ENCODE data around the gene CEMP1.

Gene CEMP1

GRCh38 chr16:2481676-2482075, 49.5 kb downstream of the CEMP1 start:
- H3K9me3 ChIP-seq (ENCODE audit: control insufficient read depth, insufficient read depth, low read length) = no peaks in the 10 kb centered on the region
- peaks cover 16% of the 10 kb centered on the region; the same call in 1 of the 2 replicates for H4K20me1 ChIP-seq (ENCODE audit: control insufficient read depth, insufficient read depth, low read depth, low read length)
- no peaks in the 10 kb centered on the region for H3K27me3 ChIP-seq (ENCODE audit: control insufficient read depth, low read length)
- no peaks in the 10 kb centered on the region for H3F3A ChIP-seq (ENCODE audit: control insufficient read depth, insufficient read depth)
- peaks cover 13% of the 10 kb centered on the region; the same call in 1 of the 2 replicates for H3K36me3 ChIP-seq (ENCODE audit: control insufficient read depth, low read length)
- TF ChIP-seq CTCF (IDR thresholded peaks at IDR 0.05; ENCODE audit: low read depth, low read length, poor library complexity, severe bottlenecking) = no peak
- TF ChIP-seq EZH2phosphoT487 (IDR thresholded peaks at IDR 0.05; ENCODE audit: borderline replicate concordance, low read length) = no peak
- no peaks in the 10 kb centered on the region for H3K9me2 ChIP-seq (replicated peaks; ENCODE audit: control insufficient read depth, low read length)
- H3K4me3 ChIP-seq (ENCODE audit: low read length) = no peak overlapping the region
- peaks cover 73% of the 10 kb centered on the region for H3K79me2 ChIP-seq (ENCODE audit: control insufficient read depth, low read length)
- no peak overlapping the region for H3K27ac ChIP-seq (ENCODE audit: low read depth, low read length)
- H3K4me2 ChIP-seq (ENCODE audit: low read length) = no peak overlapping the region
- H3K4me1 ChIP-seq (ENCODE audit: control insufficient read depth, low read length) = peaks cover 9% of the 10 kb centered on the region; the same call in 1 of the 2 replicates

GRCh38 chr16:2480948-2481347, 50.3 kb downstream of the CEMP1 start:
- H3K4me3 ChIP-seq (ENCODE audit: low read length) = no peak overlapping the region
- H3K27ac ChIP-seq (ENCODE audit: low read depth, low read length) = no peak overlapping the region
- H3K27me3 ChIP-seq (ENCODE audit: control insufficient read depth, low read length) = no peaks in the 10 kb centered on the region
- no peak for TF ChIP-seq EZH2phosphoT487 (IDR thresholded peaks at IDR 0.05; ENCODE audit: borderline replicate concordance, low read length)
- no peak for TF ChIP-seq CTCF (IDR thresholded peaks at IDR 0.05; ENCODE audit: low read depth, low read length, poor library complexity, severe bottlenecking)
- H3K36me3 ChIP-seq (ENCODE audit: control insufficient read depth, low read length) = peaks cover 13% of the 10 kb centered on the region; the same call in 1 of the 2 replicates
- H3K4me1 ChIP-seq (ENCODE audit: control insufficient read depth, low read length) = peaks cover 11% of the 10 kb centered on the region
- peaks cover 73% of the 10 kb centered on the region for H3K79me2 ChIP-seq (ENCODE audit: control insufficient read depth, low read length)
- H3K4me2 ChIP-seq (ENCODE audit: low read length) = no peak overlapping the region
- H3K9me3 ChIP-seq (ENCODE audit: control insufficient read depth, insufficient read depth, low read length) = no peaks in the 10 kb centered on the region
- H4K20me1 ChIP-seq (ENCODE audit: control insufficient read depth, insufficient read depth, low read depth, low read length) = peaks cover 21% of the 10 kb centered on the region; the same call in 1 of the 2 replicates
- H3F3A ChIP-seq (ENCODE audit: control insufficient read depth, insufficient read depth) = no peaks in the 10 kb centered on the region
- H3K9me2 ChIP-seq (replicated peaks; ENCODE audit: control insufficient read depth, low read length) = no peaks in the 10 kb centered on the region
